Measurements from ENCODE around the gene TMEM50B. TPM values are rescaled to one million over a fixed set of nuclear protein-coding genes. Genes with fewer than 3 reads are reported as not detected.
A peak's percentile ranks its signal among the peaks of the same experiment; 100 is the strongest.

Gene TMEM50B
- total RNA-seq, 1 donor from 2014 or later, result 44.0 TPM

DNA sequence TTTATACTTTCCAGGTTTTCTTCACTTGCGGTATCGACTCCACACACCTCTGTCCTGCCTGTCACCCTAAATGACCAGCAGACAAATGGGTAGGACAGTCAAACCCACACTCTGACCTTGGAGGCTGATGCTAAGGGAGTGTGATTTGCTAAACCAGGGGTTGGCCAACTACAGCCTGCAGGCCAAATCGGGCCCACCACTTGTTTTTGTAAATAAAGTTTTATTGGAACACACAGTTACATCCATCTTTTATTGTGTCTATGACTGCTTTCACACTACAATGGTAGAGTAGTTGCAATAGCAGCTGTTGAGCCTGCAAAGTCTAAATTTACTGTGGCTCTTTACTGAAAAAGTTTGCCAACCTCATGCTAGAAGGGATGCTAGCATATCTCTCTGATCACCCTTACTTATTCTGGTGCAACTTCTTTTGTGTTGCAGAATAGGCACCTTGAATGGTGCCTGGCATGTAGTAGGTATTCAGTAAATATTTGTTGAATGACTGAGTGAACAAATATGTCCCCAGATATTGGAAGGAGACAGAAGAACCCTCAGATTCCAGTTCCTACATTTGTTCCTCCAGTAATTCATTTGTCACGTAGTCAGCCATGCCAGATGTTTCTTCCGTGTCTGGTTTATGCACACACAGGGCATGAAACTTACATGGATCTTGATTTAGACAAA is 57.9 kb downstream of the TMEM50B start:
- Mint-ChIP-seq H3K36me3 (ENCODE audit: unreplicated experiment) (peaks cover 45% of the 10 kb centered on the region), H3K4me1 (ENCODE audit: unreplicated experiment) (peaks cover 23% of the 10 kb centered on the region), H3K27me3 (ENCODE audit: unreplicated experiment) (no peaks in the 10 kb centered on the region), H3K27ac (ENCODE audit: unreplicated experiment) (no peak overlapping the region), H3K4me3 (ENCODE audit: unreplicated experiment) (no peak overlapping the region), H3K9me3 (ENCODE audit: unreplicated experiment) (no peaks in the 10 kb centered on the region)
- no peak for DNase-seq (ENCODE audit: extremely low spot score, unreplicated experiment)
- no peak for TF ChIP-seq CTCF (IDR thresholded peaks at IDR 0.05)

DNA sequence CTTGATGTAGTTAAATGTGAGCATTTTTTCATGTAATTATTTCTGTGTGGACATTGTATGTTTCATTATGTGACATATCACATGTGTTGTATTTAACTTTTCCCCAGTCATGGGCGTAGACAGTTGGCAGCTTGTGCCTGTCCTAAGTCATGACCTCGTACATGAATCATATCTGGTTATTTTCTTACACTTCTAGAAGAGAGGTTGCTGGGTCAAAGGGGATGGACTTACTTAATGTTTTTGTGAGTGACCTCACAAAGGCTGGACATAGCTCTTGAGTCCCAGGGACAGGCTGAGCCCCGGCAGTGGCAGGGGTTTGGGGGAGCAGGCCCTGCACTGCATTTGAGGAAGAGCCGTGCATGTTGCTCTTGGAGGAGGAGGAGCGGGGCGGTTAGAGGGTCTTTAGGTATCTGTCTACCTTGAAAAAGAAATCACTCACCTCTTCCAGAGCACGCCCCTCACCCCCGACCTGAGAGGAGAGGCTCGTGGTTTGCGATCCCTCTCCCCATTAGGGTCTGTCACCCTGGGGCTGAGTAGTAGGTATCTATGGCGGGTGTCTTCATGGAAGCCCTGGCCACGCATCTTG is 60.1 kb downstream of the TMEM50B start:
- Mint-ChIP-seq H3K27me3 (ENCODE audit: unreplicated experiment) (no peaks in the 10 kb centered on the region), H3K9me3 (ENCODE audit: unreplicated experiment) (no peaks in the 10 kb centered on the region), H3K27ac (ENCODE audit: unreplicated experiment) (peak overlapping the region; percentile 79), H3K36me3 (ENCODE audit: unreplicated experiment) (peaks cover 45% of the 10 kb centered on the region), H3K4me1 (ENCODE audit: unreplicated experiment) (peaks cover 23% of the 10 kb centered on the region), H3K4me3 (ENCODE audit: unreplicated experiment) (no peak overlapping the region)
- TF ChIP-seq CTCF (IDR thresholded peaks at IDR 0.05), result no peak
- DNase-seq (ENCODE audit: extremely low spot score, unreplicated experiment), result no peak

- peaks cover 23% of the 10 kb centered on the region for H3K4me1 Mint-ChIP-seq (ENCODE audit: unreplicated experiment)
- peak overlapping the region; percentile 29 for H3K27ac Mint-ChIP-seq (ENCODE audit: unreplicated experiment)
- H3K27me3 Mint-ChIP-seq (ENCODE audit: unreplicated experiment), result no peaks in the 10 kb centered on the region
- no peaks in the 10 kb centered on the region for H3K9me3 Mint-ChIP-seq (ENCODE audit: unreplicated experiment)
- H3K36me3 Mint-ChIP-seq (ENCODE audit: unreplicated experiment), result peaks cover 36% of the 10 kb centered on the region
- no peak overlapping the region for H3K4me3 Mint-ChIP-seq (ENCODE audit: unreplicated experiment)
- no peak for DNase-seq (ENCODE audit: extremely low spot score, unreplicated experiment)
- no peak for TF ChIP-seq CTCF (IDR thresholded peaks at IDR 0.05)
Measured at GRCh38 chr21:33418691-33419090, 61.1 kb downstream of the TMEM50B start.

GRCh38 chr21:33414926-33415325 is 64.8 kb downstream of the TMEM50B start:
- DNase-seq (ENCODE audit: extremely low spot score, unreplicated experiment), result no peak
- Mint-ChIP-seq H3K9me3 (ENCODE audit: unreplicated experiment) (no peaks in the 10 kb centered on the region), H3K36me3 (ENCODE audit: unreplicated experiment) (peaks cover 24% of the 10 kb centered on the region), H3K27me3 (ENCODE audit: unreplicated experiment) (no peaks in the 10 kb centered on the region), H3K4me1 (ENCODE audit: unreplicated experiment) (peaks cover 35% of the 10 kb centered on the region), H3K27ac (ENCODE audit: unreplicated experiment) (peak overlapping the region; percentile 64), H3K4me3 (ENCODE audit: unreplicated experiment) (no peak overlapping the region)
- no peak for TF ChIP-seq CTCF (IDR thresholded peaks at IDR 0.05)

DNA sequence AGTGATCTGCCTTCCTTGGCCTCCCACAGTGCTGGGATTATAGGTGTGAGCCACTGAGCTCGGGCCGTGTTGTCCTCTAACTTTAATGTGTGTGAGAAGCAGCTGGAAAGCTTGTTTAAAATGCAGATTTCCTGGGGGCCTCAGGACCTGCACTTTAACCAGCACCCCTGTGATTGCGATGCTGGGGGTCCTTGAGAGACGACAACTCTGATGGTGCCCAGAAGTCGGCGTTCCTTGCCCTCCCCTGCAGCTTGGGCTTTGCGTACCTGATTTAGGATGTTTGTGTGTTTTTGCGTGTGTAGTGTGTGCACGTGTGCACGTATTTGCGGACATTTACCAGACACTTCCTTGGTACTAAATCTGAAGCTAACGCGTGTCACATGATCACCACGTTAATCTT is 65.7 kb downstream of the TMEM50B start:
- Mint-ChIP-seq H3K27ac (ENCODE audit: unreplicated experiment) (no peak overlapping the region), H3K27me3 (ENCODE audit: unreplicated experiment) (no peaks in the 10 kb centered on the region), H3K4me1 (ENCODE audit: unreplicated experiment) (peaks cover 29% of the 10 kb centered on the region), H3K9me3 (ENCODE audit: unreplicated experiment) (no peaks in the 10 kb centered on the region), H3K4me3 (ENCODE audit: unreplicated experiment) (no peak overlapping the region), H3K36me3 (ENCODE audit: unreplicated experiment) (peaks cover 17% of the 10 kb centered on the region)
- no peak for TF ChIP-seq CTCF (IDR thresholded peaks at IDR 0.05)
- no peak for DNase-seq (ENCODE audit: extremely low spot score, unreplicated experiment)

Data from osteocyte (in vitro differentiated cells).